Uterus (tissue), 2 donors: ENCODE results near the gene BSX.

Source experiments
- CTCF ChIP-seq, 4 experiments: fragments of 200-600 bp in 2 of 4; fragments of 450-650 bp in 2 of 4; sonication (generic) in 2 of 4; IDR thresholded peaks; one replicate each; pipeline ENCODE4 v1.5.1; 2016 to 2019; ENCODE audit warnings: antibody characterized with exemption in 4 of 4, mild to moderate bottlenecking in 2 of 4, moderate library complexity in 1 of 4
- POLR2A ChIP-seq, 2 donors: fragments of 450-650 bp; IDR thresholded peaks; one replicate each; pipeline ENCODE4 v1.6.1; 2016; ENCODE audit warnings: antibody characterized with exemption in 2 of 2, mild to moderate bottlenecking in 1 of 2, moderate library complexity in 1 of 2

- TF ChIP-seq POLR2A (IDR thresholded peaks at IDR 0.05) (no peak), CTCF (IDR thresholded peaks at IDR 0.05) (no peak)
Measured at GRCh38 chr11:122979103-122979814, 2.4 kb downstream of the BSX start.
